Type B pancreatic cell (in vitro differentiated cells): ENCODE results near the gene ZSWIM9. TPM values are rescaled to one million over a fixed set of nuclear protein-coding genes. Genes with fewer than 3 reads are reported as not detected.
"Not testable (repeated sequence)": the region's sequence is repeated elsewhere in the genome, so short reads cannot be mapped to it uniquely, and the experiment has no call there.

ENCODE experiments used
- DNase-seq: peaks from one replicate; pipeline ENCODE4 v3.0.0; 2021; ENCODE audit warnings: mixed read lengths; ENCODE audit not compliant: unreplicated experiment; ENCODE audit errors: extremely low spot score
- H3K27ac Mint-ChIP-seq: 2 replicates; pipeline ENCODE4 v1.8.0; 2021; ENCODE audit warnings: mild to moderate bottlenecking, mixed read lengths
- H3K27me3 Mint-ChIP-seq: 2 replicates; pipeline ENCODE4 v1.8.0; 2021; ENCODE audit warnings: mixed read lengths
- H3K36me3 Mint-ChIP-seq: 2 replicates; pipeline ENCODE4 v1.8.0; 2021; ENCODE audit warnings: mixed read lengths
- H3K4me1 Mint-ChIP-seq: one replicate; pipeline ENCODE4 v1.8.0; 2021; ENCODE audit warnings: mixed read lengths; ENCODE audit not compliant: unreplicated experiment
- H3K4me3 Mint-ChIP-seq: 2 replicates; pipeline ENCODE4 v1.8.0; 2021; ENCODE audit warnings: mild to moderate bottlenecking, mixed read lengths
- H3K9me3 Mint-ChIP-seq: 2 replicates; pipeline ENCODE4 v1.8.0; 2021; ENCODE audit warnings: mixed read lengths
- total RNA-seq: library from RNA; stranded (reverse); gene quantifications from 2 replicates; pipeline ENCODE4 v1.2.1, GENCODE V29; 2021; ENCODE audit warnings: low replicate concordance
- TF ChIP-seq, protein P1 (sequence below): fragments of 200-600 bp; sonication (generic); conservative IDR thresholded peaks from 2 replicates; pipeline ENCODE4 v1.5.0; 2021; ENCODE audit warnings: antibody characterized with exemption, mild to moderate bottlenecking

ZSWIM9 gene
- total RNA-seq, 1 donor from 2014 or later: 10.7 TPM

DNA sequence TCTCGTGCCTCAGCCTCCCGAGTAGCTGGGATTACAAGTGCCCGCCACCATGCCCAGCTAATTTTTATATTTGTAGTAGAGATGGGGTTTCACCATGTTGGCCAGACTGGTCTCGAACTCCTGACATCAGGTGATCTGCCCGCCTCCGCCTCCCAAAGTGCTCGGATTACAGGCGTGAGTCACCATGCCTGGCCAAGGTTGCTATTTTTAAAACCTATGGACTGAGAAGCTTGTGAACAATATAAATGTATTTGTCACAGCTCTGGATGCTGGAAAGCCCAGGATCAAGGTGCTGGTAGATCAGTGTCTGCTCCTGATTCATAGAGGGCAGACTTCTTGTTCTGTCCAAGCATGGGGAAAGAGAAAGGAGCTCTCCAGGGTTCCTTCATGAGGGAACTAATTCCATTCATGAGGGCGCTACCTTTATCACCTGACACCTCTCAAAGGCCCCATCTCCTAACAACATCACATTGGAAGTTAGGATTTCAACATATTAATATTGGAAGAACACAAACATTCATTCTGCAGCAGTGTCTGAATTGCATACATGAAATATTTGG is 69.2 kb downstream of the ZSWIM9 start:
- H3K9me3 Mint-ChIP-seq: no peaks in the 10 kb centered on the region
- H3K27me3 Mint-ChIP-seq: no peaks in the 10 kb centered on the region
- H3K4me3 Mint-ChIP-seq: no peak overlapping the region
- peaks cover 3% of the 10 kb centered on the region for H3K4me1 Mint-ChIP-seq
- peaks cover 25% of the 10 kb centered on the region for H3K36me3 Mint-ChIP-seq
- H3K27ac Mint-ChIP-seq: no peak overlapping the region
- TF ChIP-seq, protein P1, sequence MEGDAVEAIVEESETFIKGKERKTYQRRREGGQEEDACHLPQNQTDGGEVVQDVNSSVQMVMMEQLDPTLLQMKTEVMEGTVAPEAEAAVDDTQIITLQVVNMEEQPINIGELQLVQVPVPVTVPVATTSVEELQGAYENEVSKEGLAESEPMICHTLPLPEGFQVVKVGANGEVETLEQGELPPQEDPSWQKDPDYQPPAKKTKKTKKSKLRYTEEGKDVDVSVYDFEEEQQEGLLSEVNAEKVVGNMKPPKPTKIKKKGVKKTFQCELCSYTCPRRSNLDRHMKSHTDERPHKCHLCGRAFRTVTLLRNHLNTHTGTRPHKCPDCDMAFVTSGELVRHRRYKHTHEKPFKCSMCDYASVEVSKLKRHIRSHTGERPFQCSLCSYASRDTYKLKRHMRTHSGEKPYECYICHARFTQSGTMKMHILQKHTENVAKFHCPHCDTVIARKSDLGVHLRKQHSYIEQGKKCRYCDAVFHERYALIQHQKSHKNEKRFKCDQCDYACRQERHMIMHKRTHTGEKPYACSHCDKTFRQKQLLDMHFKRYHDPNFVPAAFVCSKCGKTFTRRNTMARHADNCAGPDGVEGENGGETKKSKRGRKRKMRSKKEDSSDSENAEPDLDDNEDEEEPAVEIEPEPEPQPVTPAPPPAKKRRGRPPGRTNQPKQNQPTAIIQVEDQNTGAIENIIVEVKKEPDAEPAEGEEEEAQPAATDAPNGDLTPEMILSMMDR: no peak
- no peak for DNase-seq

DNA sequence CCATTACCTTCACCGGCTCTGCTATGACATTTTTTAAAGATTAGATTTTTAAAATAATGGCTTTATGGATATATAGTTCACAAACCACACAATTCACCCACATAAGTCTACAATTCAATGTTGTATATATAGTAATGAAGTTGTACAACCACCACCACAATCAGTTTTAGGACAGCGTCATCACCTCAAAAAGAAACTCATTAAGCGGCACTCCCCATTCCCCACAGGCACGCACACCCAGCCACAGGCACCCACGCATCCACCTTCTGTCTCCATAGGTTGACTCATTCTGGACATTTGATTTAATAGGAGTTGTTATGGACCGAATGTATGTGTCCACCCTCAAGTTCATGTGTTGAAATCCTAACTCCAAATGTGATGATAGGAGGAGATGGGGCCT is 71.3 kb downstream of the ZSWIM9 start:
- H3K36me3 Mint-ChIP-seq: peaks cover 29% of the 10 kb centered on the region
- H3K27ac Mint-ChIP-seq: not testable (repeated sequence)

DNA sequence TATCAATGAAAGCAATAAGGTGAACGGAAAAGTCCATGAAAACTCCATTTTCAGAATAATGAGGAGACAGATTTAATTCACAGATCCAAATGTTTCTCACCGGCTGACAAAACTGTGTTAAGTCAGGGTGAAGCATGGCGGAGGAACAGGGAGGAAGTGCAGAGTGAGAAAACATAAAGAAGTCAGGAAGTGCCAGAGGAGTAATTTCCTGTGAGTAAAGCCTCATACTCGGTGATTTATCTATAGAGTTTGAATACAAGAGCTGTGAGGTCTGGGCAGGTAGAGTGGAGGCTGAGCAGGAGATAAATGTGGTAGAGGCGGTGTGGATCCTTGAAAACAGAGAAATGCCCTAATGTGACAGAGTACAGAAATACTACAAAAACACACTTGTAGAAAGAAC is 73.8 kb downstream of the ZSWIM9 start:
- Mint-ChIP-seq H3K36me3 (peaks cover 19% of the 10 kb centered on the region), H3K4me3 (no peak overlapping the region), H3K4me1 (peaks cover 3% of the 10 kb centered on the region), H3K9me3 (no peaks in the 10 kb centered on the region), H3K27ac (no peak overlapping the region), H3K27me3 (no peaks in the 10 kb centered on the region)
- TF ChIP-seq, protein P1: no peak
- no peak for DNase-seq

More for the DNA sequence above, 71.3 kb downstream of the ZSWIM9 start:
- H3K9me3 Mint-ChIP-seq, H3K27me3 Mint-ChIP-seq, H3K4me1 Mint-ChIP-seq, H3K4me3 Mint-ChIP-seq, DNase-seq: not testable (repeated sequence)

DNA sequence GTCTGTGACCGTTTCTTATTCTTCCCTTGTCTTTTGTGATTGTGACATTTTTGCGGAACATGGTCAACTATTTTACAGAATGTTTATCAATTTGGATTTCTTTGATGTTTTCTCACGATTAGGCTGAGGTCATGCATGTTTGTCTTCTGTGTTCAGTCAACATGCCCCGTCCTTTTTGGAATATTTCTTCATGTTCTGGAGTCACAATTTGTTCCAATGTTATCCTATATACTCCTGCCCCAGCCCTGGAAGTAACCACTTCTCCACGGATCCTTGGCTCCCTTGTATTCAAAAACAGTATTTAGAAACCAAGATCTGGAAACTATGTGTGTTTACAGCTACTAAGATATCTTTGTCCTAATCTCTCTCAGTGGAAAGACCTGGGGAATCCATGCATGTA is 75.6 kb downstream of the ZSWIM9 start:
- TF ChIP-seq, protein P1: no peak
- peaks cover 7% of the 10 kb centered on the region for H3K4me1 Mint-ChIP-seq
- no peak for DNase-seq
- H3K9me3 Mint-ChIP-seq: no peaks in the 10 kb centered on the region
- H3K27ac Mint-ChIP-seq: no peak overlapping the region
- peaks cover 15% of the 10 kb centered on the region for H3K36me3 Mint-ChIP-seq
- H3K27me3 Mint-ChIP-seq: no peaks in the 10 kb centered on the region
- no peak overlapping the region for H3K4me3 Mint-ChIP-seq

DNA sequence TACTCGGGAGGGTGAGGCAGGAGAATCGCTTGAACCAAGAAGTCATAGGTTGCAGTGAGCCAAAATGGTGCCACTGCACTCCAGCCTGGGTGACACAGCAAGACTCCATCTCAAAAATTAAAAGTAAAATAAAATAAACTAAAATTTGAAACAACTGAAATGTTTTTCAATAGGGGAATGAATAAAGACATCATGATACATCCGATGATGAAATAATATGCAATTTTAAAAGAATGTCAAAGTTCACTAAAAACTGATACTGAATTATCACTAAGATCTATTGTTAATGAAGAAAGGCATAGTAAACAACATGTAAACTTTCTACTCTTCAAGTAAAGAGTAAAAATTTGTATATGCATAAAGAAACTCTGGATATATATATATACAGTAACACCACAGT is 76.7 kb downstream of the ZSWIM9 start:
- peaks cover 7% of the 10 kb centered on the region for H3K36me3 Mint-ChIP-seq
- H3K4me1 Mint-ChIP-seq: peaks cover 7% of the 10 kb centered on the region
- H3K9me3 Mint-ChIP-seq: no peaks in the 10 kb centered on the region
- no peak overlapping the region for H3K27ac Mint-ChIP-seq
- no peak for DNase-seq
- H3K27me3 Mint-ChIP-seq: no peaks in the 10 kb centered on the region
- TF ChIP-seq, protein P1: no peak
- no peak overlapping the region for H3K4me3 Mint-ChIP-seq

Other genes starting within 250 kb of the ZSWIM9 start
- not detected in 2 replicates for gene BSPH1, start 178.5 kb upstream of the ZSWIM9 start, total RNA-seq
- gene ELSPBP1, start 176.0 kb upstream of the ZSWIM9 start, total RNA-seq: not detected in 2 replicates
- not detected in 2 replicates for gene CABP5, start 126.6 kb upstream of the ZSWIM9 start, total RNA-seq
- 1.1 and 3.2 TPM in 2 replicates for gene PLA2G4C, start 59.9 kb upstream of the ZSWIM9 start, total RNA-seq
- gene LIG1, start 336 bp upstream of the ZSWIM9 start, total RNA-seq: 48.4 and 84.9 TPM in 2 replicates
- 21.9 and 50.4 TPM in 2 replicates for gene CARD8, start 85.2 kb downstream of the ZSWIM9 start, total RNA-seq
- gene ZNF114, start 99.4 kb downstream of the ZSWIM9 start, total RNA-seq: 1.5 and 7.4 TPM in 2 replicates
- gene EMP3, start 154.9 kb downstream of the ZSWIM9 start, total RNA-seq: 3.8 and 47.8 TPM in 2 replicates
- 8.6 and 12.8 TPM in 2 replicates for gene TMEM143, start 193.3 kb downstream of the ZSWIM9 start, total RNA-seq
- not detected in 2 replicates for gene SYNGR4, start 193.7 kb downstream of the ZSWIM9 start, total RNA-seq
- 227 and 245 TPM in 2 replicates for gene KDELR1, start 220.9 kb downstream of the ZSWIM9 start, total RNA-seq
- 0.45 and 0.58 TPM in 2 replicates for gene GRIN2D, start 223.0 kb downstream of the ZSWIM9 start, total RNA-seq